Spleen (tissue), 7 donors: ENCODE data around the gene CRYBB2.

ENCODE experiments used
- CTCF ChIP-seq, 11 experiments: fragments of 200-600 bp in 7 of 11; fragments of 450-650 bp in 4 of 11; sonication (generic) in 4 of 11; IDR thresholded peaks in 8 of 11; conservative IDR thresholded peaks in 3 of 11; 1 replicate in 7 of 11; 2 replicates in 4 of 11; pipeline versions ENCODE4 v1.4.0 to v1.8.0; 2016 to 2021; ENCODE audit warnings: antibody characterized with exemption in 11 of 11, inconsistent platforms in 4 of 11, mild to moderate bottlenecking in 1 of 11
- POLR2A ChIP-seq, 3 donors: fragments of 450-650 bp; IDR thresholded peaks; one replicate each; pipeline ENCODE4 v1.5.1; 2017; ENCODE audit warnings: antibody characterized with exemption in 3 of 3, mild to moderate bottlenecking in 1 of 3
- POLR2AphosphoS5 ChIP-seq, 3 donors: sonication (generic); formaldehyde crosslinking; IDR thresholded peaks; one replicate each; pipeline ENCODE4 v1.5.1; 2017; ENCODE audit warnings: antibody characterized with exemption in 3 of 3
- donor health status: DM: no; HTN: no; CAD: no; lungs with moderate emphysema.
- donor health status: DM: no; HTN: no; CAD: no.
- donor health status: DM: no; HTN: no; CAD: no.

DNA sequence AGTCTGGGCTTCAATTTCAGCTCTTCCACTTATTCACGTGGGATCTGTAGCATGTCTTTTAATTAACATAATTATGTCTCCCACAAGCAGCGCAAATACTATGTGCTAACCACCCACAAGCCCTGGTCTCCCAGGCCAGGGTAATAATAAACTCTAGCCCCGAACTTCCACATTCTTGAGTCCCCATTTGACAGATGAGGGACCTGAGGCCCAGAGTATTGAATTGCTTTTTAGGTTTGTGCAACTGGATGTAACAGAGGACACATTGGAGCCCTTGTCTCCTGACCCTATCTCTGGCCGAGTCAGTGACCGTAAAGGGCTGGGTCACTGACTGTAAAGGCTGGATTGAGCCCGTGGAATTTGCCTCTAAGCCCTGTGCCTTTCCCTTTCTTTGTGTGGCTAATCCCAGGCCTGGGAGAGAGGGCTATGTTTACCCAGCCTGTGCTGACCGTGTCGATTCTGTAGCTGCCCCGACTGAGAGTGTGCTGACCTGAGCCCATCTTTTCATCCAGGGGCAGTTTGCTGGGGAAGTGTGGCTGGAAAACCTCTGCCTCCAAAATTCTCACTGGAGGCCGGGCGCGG lies 3.9 kb downstream of the CRYBB2 start:
- TF ChIP-seq CTCF (IDR thresholded peaks at IDR 0.05 in 8 of 11, conservative IDR thresholded peaks at IDR 0.05 in 3 of 11) (no peak), POLR2A (IDR thresholded peaks at IDR 0.05) (no peak), POLR2AphosphoS5 (IDR thresholded peaks at IDR 0.05) (no peak)
